Amniotic epithelial cell (primary cell): ENCODE data around the gene ACOT7.

Source experiments
- DNase-seq: peaks from one replicate; pipeline ENCODE4 v3.0.0-alpha.2; 2010; ENCODE audit warnings: low read depth

Gene ACOT7

DNA sequence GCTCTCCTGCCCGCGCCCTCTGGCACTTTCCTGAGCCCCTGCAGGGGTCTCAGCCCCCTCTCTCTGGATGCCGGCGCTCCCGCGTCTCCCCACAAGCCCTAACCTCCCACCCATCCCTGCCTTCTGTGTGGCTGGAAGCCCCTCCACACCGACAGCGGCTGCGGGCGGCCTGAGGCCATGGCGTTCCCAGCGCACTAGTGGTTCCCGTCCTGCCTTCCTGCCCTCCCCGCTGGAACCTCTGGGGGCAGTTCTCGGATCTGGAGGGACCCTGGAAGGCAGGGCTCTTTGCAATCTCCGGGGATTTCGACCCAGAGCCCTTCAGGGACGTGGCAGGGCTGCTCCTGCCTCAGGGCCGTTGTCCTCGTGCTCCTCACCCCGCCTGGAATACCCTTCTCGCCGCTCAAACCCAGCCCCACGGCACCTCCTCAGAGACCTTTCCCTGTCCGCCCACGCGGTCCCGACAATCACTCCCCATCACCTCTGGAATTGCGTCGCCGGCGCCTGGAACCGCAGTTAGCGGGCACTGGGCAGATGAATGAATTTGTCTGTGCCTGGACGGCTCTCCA lies 30.5 kb upstream of the ACOT7 start:
- DNase-seq = no peak

DNA sequence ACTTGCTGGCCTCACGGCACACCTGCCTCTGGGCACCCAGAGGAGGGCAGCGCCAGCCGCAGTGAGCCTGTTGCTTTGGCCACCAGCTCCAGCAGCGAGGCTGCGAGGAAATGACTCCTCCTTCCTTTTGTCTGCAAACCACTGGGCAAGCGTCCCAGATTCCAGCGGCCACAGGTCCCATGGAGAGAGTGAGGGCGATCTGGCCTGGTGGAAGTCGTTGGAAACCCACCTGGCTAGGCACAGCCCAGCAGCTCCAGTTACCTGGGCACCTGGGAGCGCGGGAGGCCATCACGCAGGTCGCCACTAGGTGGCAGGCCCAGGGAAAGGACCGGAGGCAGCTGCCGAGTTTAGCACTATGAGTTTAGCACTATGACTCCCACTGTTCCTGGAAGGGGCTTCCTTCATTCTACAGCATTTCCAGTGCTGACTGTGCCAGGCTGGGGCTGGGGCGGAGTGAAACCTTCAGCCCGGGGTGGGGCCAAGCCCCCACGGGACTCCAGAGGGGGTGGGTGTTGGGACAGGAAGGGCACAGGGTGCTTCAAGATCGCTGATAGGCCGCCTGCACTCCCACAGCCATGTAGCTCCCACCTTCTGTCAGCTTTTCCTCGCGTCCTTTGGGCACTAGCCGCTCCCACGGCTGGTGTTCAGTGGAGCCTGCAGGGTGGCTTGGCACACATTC lies 29.9 kb upstream of the ACOT7 start:
- no peak for DNase-seq

DNA sequence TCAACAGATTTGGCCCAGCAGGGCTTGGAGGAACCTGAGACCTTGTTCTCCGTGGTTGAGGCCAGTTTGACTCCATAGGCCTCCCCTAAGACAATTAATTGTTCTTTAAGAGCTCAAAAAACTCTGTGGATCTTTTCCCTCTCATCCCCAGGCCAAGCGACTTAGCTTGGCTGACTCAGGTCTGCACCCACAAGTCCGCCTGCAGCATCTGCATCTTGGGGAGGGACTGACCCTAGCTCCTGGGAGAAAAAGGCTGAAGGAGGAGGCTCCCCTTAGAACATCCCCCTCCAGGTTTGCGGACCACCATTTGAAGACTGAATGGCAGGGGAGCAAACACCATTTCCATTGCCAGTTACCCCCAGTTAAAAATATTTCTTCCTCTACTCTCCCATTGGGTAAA lies 27.7 kb upstream of the ACOT7 start:
- DNase-seq = no peak

DNA sequence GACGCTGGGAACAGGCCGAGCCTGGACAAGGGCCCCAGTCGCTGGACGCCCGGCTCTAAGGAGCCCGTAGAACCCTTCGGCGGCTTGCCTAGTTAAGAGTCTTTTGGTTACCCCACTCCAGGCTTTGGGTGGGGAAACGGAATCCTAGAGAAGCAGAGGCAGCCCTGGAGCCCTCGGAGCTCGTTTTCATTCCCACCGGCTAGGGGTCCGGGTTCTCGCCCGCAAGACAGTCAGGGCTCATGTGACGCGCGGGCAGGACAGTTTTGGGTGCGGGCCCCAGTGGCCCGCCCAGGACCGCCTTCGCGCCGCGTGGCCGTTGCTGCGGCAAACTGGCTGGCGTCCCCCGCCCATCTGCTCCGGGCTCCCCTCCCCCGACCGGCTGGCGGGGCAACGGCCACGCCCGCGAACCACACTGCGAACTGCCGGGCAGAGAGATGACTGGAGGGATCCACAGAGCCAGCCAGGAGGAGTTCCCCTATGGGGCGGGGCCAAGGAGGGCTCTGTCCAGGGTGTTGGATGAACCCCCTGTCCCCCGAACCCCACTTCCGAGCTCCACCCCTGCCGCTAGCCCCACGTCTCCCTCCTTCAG lies 27.0 kb upstream of the ACOT7 start:
- no peak for DNase-seq

DNA sequence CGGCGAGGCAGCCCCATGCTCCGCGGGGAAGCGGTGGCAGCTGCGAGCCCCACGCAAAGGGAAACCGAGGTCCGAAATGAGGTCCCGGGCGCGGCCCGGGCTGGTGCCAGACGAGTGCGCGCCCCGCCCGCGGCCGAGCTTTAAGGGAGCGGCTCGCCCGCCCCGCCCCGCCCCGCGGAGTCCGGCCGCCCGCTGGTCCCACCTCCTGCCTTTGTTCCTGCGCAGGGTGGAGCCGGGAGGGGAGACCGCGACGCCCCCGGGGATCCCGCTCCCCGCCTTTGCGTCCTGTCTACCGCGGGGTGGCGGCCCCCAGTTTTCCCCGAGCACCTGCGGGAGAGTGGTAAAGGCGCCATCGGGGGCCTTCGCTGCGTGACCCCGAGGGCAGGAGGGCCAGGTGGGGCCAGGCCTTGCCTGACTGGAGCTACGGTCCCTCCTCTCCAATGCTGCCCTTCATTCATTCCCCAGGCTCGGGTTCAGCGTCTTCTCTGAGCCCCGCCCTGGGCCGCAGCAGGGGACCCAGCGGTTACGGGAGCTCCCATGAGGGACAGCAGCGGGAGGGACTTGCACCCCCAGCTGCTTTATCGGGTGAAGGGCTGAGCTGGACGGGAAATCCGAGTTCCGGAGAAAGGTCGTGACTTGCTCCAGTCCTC lies 26.4 kb upstream of the ACOT7 start, which contains the start of gene HES2:
TSS of gene HES2 (minus strand) at position 116 of the 650 bp plus-strand sequence. CDS start at position 17, 99 bp downstream.
- DNase-seq = no peak

DNA sequence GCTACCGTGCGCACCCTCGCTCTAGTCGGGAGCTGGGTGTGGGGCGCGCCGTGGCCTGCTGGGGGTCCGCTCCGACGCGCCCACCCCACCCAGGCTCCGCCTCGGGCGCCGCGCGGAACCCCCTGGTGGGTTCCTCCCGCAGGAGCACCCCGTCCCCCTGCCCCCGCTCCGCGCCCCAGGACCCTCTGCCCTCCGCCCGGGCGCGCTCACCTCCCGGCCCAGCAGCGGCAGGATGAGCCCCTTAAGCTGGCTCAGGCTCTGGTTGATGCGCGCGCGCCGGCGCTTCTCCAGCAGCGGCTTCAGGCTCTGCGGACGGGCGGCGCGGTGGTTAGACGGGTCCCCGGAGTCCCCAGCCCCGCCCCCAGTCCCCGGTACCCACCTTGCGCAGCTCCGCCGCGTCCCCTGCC lies 25.8 kb upstream of the ACOT7 start:
- DNase-seq = no peak

DNA sequence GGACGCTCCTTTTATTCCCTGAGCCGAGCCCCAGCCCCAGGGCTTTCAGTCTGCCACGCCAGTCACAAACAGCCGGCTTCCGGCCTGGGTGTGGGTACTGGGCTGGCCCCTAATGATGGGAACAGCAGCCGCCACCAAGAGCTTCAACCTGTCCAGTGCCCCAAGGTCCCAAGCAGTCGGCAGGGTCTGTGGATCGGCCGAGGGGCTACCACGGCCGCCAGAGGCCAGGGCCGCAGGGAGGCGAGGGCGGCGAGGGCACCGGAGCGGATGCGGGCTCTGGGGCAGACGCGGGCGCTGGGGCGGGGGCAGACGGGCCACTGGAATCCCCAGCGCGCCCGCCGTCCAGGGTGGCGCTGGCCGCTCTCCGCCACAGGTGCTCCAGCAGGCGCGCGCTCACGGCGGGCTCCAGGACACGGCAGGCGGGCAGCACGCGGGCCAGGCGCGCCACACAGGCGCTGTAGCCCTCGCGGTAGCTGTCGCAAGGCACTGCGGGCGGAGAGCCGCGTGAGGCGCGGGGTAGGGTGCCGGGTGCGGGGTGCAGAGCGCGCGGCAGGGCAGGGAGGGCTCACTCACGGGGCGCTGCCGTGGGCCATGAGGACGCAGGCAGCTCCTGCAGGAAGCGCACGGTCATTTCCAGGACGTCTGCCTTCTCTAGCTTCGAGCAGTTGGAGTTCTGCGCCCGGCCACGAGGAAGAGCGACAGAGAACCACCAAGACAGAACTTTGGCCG lies 25.3 kb upstream of the ACOT7 start:
- DNase-seq = no peak

DNA sequence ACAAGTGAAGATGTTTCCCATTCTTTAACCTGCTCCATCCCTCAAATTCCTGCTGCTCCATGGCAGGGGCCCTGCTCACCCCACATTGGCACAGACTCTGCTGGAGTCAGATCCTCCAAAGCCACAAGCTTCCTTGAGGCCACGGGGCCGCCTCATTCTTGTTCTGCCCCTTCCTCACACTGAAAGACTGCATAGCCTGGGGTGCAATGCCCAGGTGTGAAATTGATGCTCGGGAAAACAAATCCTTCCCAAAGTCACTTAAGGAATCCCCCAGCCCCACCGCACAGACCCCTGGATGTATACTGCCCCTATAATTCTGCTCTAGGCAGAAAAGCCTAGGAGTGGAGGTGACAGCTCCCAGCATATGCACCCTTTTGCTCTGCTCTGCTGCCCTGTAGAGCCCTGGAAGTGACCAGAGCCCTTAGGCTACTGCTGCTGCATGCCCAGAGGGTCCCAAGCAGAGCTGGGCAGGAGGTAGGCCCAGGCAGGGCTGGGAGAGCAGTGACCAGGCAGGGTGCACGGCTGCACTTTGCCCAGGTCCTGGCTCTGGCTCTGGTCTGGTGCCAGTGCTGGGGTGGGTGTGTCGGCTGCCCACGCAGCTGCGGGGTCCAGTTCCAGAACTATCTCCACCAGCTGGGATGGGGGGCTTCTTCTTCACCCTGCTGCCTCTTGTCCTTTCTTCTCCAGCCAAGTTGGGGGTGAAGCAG lies 24.5 kb upstream of the ACOT7 start:
- no peak for DNase-seq

DNA sequence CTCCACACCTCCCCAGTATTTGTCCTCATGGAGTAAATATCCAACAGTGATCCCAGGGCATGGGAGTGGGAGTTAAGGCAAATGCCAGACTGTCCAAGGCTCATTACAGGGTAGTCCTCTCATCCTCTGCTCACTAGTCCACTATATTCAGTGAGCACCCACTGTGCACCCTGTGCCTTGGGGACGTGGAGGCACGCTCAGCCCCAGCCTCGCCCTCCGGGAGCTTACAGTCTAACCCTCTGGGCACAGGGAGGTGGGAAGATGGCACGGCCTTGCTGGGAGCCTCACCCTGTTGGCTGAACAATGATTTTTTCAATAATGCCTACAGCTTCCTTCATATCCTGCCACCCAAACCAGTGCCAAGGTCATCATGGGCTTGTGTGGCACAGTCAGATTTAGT lies 23.3 kb upstream of the ACOT7 start:
- no peak for DNase-seq

DNA sequence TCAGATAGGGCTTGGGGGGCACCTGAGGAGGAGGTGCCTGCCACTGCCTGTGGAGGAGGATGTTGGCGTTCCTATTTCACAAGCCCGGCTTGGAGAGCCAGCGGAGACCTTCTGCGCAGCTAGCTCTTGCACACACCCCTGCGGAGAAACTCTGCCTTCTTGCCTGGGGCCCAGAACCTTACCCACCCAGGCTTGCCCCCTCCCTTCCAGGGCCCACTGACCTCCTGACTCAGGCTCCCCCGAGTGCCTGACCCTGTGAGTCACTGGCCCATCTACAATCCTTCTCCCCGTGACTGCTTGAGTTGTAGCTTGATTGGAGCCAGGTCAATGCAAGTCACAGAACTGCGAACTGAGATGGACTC lies 22.7 kb upstream of the ACOT7 start:
- no peak for DNase-seq

DNA sequence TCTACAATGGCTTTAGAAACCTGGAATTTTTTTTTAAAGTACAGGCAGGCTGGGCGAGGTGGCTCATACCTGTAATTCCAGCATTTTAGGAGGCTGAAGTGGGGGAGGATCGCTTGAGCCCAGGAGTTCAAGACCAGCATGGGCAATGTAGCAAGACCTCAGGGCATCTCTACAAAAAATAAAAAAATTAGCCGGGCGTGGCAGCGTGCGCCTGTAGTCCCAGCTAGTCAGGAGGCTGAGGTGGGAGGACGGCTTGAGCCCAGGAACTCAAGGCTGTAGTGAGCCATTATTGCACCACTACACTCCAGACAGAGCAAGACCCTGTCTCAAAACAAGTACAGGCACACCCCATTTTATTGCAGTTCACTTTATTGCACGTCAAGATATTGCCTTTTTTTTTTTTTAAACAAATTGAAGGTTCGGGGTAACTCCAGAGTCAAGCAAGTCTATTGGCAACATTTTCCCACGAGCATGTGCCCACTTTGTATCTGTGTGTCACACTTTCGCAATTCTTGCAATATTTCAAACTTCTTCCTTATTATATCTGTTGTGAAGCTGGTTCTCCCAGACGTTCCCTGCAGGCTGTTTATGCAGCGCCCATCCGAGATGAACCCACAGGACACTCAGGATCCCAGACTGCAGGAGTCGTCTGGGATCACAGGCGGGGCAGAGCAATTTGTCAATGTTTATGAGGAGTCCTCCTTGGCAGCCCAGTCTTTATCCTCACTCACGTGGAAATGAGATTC lies 21.5 kb upstream of the ACOT7 start:
- peak; percentile 63 for DNase-seq

DNA sequence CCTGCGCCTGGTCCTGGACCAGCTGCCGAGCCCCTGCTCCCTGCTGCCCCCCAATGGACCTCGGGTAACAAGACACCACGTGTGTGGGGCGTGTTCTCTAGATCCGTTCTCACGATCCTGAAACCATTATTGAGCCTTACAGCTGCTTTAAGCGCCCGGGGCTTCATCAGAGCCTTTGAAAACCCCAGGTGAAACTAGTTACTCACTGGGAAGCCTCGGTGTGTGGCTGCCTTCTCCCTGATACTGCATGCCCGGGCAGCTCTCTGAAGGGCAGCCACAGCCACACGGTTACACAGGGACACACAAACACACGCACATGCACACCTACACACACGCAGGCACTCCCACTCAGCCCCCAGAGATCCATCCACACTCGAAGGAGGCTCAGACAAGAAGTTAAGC lies 20.9 kb upstream of the ACOT7 start:
- DNase-seq = peak; percentile 41

DNA sequence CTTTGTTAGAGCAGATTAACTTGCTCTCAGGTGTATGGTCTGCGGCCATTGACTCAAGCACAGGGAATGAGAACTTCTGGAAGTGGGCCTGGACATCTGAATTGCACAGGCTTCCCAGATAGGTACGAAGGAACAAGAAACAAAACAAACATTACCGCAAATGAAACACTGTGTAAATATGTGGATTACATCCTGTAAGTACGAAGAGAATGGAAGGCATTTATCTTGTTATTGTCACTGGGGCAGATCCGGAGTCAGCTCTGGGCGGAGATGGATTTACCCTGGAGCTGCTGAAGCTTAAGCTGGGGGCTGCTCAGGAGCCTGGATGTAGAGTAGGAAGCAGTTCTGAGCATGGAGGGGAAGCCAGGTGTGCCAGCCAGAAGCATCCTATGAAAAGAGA lies 19.3 kb upstream of the ACOT7 start:
- peak; percentile 77 for DNase-seq

DNA sequence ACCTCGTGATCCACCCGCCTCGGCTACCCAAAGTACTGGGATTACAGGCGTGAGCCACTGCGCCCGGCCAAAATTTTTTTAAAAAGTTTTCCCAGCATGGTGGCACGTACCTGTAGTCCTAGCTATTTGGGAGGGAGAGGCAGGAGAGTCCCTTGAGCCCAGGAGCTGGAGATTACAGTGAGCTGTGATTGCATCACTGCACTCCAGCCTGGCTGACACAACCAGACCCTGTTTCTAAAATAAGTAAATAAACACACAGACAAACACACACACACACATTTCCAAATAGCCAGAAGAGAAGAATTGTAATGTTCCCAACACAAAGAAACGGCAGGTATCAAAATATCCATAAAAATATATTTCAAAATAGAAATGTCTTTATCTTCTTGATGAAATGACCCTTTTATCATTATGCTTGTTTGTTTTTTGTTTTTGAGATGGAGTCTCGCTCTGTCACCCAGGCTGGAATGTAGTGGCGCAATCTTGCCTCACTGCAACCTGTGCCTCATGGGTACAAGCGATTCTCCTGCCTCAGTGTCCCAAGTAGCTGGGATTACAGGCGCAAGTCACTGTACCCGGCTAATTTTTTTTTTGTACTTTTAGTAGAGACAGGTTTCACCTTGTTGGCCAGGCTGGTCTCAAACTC lies 16.8 kb upstream of the ACOT7 start:
- DNase-seq = peak; percentile 47

DNA sequence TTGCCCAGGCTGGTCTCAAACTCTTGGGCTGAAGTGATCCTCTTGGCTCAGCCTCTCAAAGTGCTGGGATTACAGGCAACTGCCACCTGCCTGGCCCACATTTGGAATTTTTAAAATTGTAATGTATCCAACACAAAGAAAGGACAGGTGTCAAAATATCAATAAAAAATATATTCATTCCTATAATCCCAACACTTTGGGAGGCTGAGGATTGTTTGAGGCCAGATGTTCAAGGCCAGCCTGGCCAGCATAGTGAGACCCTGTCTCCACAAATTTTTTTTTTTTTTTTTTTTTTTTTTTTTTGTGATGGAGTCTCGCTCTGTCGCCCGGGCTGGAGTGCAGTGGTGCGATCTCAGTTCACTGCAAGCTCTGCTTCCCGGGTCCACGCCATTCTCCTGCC lies 16.2 kb upstream of the ACOT7 start:
- no peak for DNase-seq

DNA sequence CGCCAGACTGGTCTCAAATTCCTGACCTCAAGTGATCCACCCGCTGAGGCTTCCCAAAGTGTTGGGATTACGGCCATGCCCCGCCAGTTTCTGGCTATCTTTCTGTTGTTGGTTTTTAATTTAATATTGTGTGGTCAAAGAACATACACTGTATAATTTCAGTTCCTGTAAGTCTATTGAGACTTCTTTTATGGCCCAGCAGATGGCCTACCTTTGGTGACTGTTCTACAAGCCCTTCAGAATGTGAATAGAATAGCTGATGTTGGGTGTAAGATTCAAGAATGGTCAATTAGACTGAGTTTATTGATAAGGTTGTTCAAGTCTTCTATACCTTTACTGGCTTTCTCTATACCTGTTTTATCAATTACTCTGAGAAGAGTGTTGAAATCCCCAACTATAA lies 15.5 kb upstream of the ACOT7 start:
- DNase-seq = no peak

DNA sequence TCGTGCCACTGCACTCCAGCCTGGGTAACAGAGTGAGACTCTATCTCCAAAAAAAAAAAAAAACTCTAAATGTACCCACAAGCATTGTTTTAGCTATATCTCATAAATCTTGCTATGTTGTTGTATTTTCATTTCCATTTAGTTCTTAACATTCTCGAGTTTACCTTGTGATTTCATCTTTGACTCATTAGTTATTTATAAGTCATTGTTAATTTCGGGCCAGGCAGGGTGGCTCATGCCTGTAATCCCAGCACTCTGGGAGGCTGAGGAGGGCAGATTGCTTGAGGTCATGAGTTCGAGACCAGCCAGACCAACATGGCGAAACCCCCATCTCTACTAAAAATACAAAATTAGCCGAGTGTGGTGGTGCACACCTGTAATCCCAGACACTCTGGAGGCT lies 14.5 kb upstream of the ACOT7 start:
- no peak for DNase-seq

DNA sequence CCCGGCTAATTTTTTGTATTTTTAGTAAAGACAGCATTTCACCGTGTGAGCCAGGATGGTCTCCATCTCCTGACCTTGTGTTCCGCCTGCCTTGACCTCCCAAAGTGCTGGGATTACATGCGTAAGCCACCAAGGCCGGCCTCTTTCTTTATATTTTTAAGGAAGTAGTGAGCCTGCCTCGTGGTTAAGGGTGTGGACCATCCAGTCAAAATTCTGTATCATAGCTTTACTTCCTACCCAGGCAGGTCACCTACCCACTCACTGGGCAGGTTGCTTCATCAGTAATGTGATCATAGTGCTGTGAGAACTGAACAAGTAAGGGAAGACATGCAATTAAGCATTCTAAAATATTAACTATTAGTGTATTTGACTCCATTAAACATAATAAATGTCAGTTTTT lies 8.1 kb upstream of the ACOT7 start:
- no peak for DNase-seq

DNA sequence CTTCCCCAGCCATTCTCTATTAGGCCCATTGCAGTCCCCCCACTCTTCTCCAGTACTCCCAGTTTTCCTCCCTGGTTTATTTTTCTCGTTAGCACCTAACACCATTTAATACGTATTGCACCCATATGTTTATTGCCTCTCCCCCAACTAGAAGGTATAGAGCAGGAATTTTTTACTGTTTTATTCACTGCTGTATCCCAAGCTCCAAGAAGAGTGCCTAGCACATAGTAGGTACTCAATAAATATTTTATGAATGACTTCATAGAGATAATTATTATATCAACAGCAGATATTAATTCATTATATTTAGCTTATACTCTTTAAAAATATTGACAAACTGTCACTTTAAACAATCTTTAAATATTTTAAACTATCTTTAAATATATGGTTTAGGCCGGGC lies 5.7 kb upstream of the ACOT7 start:
- DNase-seq = no peak

DNA sequence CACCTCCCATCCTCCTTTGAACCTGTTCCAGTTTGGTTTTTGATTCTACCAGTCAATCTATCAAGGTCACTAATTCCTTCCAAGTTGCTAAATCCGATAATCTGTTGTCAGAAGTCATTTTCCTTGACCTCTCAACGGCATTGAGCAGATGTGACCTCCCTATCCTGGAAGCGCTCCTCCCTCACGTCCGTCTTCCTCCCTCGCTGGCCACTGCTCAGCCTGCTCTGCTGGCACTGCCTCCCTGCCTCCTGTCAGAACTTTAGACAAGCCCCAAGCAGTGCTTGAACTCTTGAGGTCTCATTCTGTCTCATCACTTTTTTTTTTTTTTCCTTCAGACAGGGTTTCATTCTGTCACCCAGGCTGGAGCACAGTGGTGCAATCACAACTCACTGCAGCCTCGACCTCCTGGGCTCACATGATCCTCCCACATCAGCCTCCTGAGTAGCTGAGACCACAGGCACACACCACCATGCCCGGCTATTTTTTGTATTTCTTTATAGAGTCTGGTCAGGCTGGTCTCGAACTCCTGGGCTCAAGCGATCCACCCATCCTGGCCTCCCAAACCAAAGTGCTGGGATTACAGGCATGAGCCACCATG lies 4.4 kb upstream of the ACOT7 start:
- DNase-seq = no peak
